Measurements from ENCODE around the gene PRKAR1A. TPM values are rescaled to one million over a fixed set of nuclear protein-coding genes. Genes with fewer than 3 reads are reported as not detected.

Gene PRKAR1A
- total RNA-seq = 269 and 395 TPM in 2 replicates

DNA sequence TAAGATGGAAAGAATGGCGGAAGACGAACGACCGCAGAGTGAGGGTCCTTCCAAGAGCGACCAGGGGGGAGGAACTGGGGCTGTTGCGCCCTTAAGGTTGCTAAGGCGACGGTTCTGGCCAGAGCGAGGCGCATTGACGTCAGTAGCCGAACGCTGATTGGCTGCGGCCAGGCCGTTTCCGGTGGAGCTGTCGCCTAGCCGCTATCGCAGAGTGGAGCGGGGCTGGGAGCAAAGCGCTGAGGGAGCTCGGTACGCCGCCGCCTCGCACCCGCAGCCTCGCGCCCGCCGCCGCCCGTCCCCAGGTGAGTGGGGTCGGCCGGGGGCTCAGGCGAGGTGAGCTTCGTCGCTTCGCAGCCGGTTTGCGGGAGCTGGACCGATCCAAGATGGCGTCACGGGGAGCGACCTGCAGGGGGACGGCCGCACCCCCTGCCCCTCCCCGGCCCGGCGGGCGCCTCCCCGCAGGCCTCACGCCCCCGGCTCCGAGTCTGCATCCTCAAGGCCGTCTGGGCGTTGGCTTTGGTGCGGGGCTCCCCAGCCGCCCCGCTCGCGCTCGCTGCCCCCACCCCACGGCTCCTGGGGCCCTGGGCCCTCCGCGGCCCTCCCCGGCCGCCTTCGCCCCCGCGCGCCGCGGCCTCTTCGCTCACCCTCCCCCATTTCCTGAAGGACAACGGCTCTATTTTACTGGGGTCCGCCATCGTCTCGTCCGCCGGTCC lies at the start of gene PRKAR1A:
Gene PRKAR1A (plus strand): TSS at position 184 of the 713 bp plus-strand sequence. CDS start 2,970 bp downstream, outside the sequence.

Other genes starting within 250 kb of the PRKAR1A start
- gene SLC16A6, start 221.3 kb upstream of the PRKAR1A start, total RNA-seq = 0.06 and 0.34 TPM in 2 replicates
- gene ARSG, start 220.9 kb upstream of the PRKAR1A start, total RNA-seq = 2.6 and 3.3 TPM in 2 replicates
- gene WIPI1, start 54.9 kb upstream of the PRKAR1A start, total RNA-seq = 92.4 and 128 TPM in 2 replicates
- gene FAM20A, start 88.9 kb downstream of the PRKAR1A start, total RNA-seq = 62.7 and 70.0 TPM in 2 replicates